Right ventricle myocardium superior (tissue), 1 donor: ENCODE measurements around the gene CMTM8. TPM values are rescaled to one million over a fixed set of nuclear protein-coding genes. Genes with fewer than 3 reads are reported as not detected.

Experiments used
- ATAC-seq: fragments of 200-7000 bp; cut with Tn5 transposase; one replicate; pipeline ENCODE4 v1.9.1; 2020; ENCODE audit warnings: mild to moderate bottlenecking; ENCODE audit not compliant: poor library complexity
- DNase-seq: peaks from one replicate; pipeline ENCODE4 v3.0.0-alpha.2; 2020
- intact Hi-C: fragments of 100-400 bp; cut with DNase I; formaldehyde crosslinking; loops from one replicate; pipeline ENCODE4 v1.11.2; 2022
- total RNA-seq: library from RNA; stranded (reverse); fragmentation: NEBNext Ultra II Directional; extraction: Animal tissue kit (Norgen Biotek cat#: 25700); gene quantifications from one replicate; pipeline ENCODE4 v1.2.1, GENCODE V29; 2021
- donor health status: DM: no; HTN: yes; CAD: no; lungs with severe emphysema.

Gene CMTM8
- total RNA-seq, 1 donor from 2014 or later = 4.4 TPM

DNA sequence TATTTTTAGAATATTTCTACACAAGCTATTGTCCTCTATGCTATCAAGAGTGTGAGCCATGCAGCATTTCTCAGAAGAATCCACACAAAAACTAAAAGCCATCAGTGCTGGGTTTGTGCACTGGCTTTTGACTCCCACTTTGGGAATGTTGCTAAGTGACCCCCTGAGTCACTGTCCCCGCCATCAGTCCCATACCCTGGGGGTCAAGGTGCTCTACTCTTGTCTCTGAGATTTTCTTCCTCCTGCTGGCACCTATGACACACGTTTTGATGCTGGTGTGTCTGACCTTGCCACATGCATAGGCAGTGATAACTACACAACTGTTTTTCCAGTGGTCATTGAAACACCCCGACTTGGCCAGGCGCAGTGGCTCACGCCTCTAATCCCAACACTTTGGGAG lies 173.0 kb downstream of the CMTM8 start:
- ATAC-seq (no peak), DNase-seq (no peak)
- intact Hi-C loops = no loop called here

DNA sequence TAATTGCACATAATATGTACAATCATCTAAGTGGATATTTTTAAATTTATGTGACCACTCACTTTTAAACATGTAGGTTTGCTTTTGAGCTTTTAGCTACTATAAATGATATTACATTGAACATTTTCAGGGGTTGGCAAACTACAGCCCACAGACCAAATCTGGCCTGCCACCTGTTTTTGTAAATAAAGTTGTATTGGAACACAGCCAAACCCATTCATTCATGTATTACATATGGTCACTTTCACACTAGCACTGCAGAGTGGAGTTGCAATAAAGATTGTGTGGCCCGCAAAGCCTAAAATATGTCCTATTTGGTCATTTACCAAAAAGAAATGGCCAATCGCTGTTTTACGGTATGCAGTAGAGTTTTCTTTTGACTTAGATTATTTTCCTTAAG lies 174.4 kb downstream of the CMTM8 start:
- intact Hi-C loops = no loop called here
- ATAC-seq = no peak

DNA sequence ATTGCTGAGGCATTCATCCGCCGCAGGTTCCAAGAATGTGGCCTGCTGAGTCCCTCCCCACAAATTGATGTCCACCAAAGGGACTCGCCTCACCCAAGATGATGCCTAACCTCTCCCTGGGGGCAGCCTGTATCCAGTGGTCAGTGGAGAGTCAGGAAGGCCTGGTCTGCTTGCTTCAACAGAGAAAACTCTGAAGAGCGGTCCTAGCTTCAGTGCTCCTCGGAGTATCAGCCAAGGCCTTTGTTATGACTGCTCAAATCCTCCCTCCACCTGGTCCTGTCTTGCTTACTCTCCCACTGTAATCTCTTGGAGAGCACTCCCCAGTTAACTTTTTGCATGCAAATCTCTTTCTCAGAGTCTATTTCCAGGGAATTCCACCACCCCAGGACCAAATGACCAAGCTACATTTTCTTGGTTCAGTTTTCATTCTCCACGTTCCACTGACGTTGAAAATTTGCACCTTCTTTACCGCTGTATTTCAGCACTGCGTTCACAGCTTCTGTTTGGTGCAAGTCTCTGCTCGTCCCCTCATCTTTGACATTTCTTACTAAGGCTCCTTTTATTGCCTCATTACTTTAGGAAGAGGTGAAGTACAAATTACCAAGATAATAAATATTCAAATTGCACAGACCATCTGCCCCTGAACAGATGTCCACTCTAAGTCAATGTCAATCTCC lies 175.5 kb downstream of the CMTM8 start:
- no peak for DNase-seq
- intact Hi-C loops = no loop called here
- no peak for ATAC-seq

More for the DNA sequence above, 174.4 kb downstream of the CMTM8 start:
- DNase-seq = no peak

DNA sequence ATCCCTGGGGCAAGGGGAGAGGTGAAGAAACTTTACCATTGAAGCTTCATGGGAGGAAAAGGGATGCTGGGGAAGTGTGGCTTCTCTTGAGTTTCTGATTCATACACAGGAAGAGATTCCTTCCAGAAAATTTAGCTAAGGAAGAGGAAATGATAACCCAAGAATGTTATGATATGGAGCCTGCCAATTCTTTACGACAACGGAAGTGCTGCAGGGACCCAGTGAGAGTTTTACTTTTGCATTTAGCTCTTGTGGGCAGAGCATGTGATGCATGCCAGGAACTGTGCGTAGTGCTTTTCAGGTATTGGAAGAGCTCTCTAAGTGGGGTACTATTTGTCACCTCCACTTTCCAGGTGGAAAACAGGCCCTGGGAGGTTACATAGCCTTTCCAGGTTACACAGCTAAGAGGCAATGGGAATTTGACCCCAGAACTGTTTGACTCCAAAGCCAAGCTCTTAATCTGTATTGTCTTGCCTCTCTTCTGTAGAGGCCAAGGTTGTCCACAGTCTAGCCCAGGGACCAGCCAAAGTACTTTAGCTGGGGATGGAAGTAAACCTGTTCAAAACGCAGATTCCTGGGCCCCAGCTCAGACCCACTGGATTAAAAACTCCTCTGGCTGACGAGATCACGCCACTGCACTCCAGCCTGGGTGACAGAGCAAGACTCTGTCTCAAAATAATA lies 176.2 kb downstream of the CMTM8 start:
- intact Hi-C loops = no loop called here
- ATAC-seq (peak; percentile 60), DNase-seq (no peak)

DNA sequence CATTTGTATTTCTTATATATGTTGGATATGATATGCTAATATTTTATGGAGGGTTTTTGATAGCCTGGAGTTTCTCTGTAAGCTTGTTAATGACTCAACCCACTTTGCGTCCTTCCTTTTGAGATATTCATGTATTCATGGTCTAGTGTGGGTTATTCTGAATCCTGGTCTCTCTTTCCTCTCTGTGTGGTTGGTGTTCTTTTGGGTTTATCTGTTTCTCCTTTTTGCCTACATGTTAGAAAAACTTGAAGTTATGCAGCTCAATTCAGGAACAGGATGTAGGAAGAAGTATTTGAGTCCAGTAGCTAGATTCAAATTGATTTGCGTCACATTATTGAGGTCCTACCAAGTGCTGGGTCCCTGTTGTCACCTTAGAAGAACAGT lies 181.3 kb downstream of the CMTM8 start:
- ATAC-seq (no peak), DNase-seq (no peak)
- intact Hi-C loops = no loop called here

Other genes with a start within 250 kb of the CMTM8 start
- gene GPD1L, start 132.1 kb upstream of the CMTM8 start, total RNA-seq = 273 TPM
- gene CMTM7, start 153.2 kb downstream of the CMTM8 start, total RNA-seq = 2.7 TPM